Measurements from ENCODE around the gene POLE. TPM values are rescaled to one million over a fixed set of nuclear protein-coding genes. Genes with fewer than 3 reads are reported as not detected.

The POLE gene
- total and polyA plus RNA-seq, 9 of the 15 experiments (the other 6 are each of a cell fraction or from before 2014, with no cell fraction given) = 2.4 to 154 (median 49.6) TPM

DNA sequence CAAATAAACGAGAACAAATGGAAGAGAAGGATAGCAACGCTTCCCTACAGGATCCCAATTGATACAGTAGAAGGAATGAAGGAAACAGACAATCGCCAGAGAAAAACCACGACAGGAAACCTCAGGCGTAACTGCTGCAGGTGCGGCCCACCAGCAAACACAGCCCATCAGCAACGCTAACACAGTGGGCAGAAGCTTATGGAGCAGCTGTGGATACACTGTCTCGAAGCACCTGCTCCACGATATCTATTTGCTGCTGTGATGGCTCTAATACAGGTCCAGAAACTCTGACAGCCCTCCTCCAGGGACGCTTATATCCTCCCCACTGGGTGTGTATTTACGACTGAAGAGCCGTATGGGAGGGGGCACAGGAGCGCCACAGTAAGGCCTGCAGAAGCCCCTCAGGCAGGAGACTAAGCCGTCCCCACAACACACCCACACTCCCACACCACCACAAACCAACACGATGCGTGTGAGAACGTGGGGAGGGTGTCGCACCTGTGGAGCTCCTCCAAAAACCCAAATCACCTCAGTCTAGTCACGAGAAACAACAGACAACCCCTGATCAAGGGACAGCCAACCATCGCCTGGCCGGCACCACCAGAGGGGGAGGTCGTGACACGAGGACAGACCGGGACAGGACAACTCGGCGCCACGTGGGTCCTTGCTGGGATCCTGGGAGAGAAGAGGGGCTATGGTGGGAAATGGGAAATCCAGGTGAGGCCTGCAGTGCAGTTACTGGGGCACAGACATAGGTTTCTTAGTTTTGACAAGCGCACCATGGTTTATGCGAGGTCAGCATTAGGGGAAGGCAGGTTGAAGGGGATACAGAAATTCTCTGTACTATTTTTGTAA lies 24.0 kb downstream of the POLE start:
- no peaks in the 10 kb centered on the region for H3K79me2 ChIP-seq (ENCODE audit: control insufficient read depth, insufficient read depth, low read length)
- WGBS (ENCODE audit: insufficient coverage, low coverage, missing lambda C conversion rate) = 93% methylated on average over 29 of the region's 29 CpGs
- no peak for DNase-seq (ENCODE audit: extremely low read depth in 1 of 4, low spot score in 3 of 4)
- in situ Hi-C loops (cut with MboI) = no loop called here
- no peak overlapping the region for H3K9ac ChIP-seq (ENCODE audit: insufficient read depth in 1 of 2, low read depth in 2 of 2, low read length in 2 of 2)
- no peak for FAIRE-seq
- H3K4me2 ChIP-seq (ENCODE audit: insufficient read depth, low read length) = no peak overlapping the region
- no peak overlapping the region for H2AFZ ChIP-seq (ENCODE audit: low read depth, low read length)
- H3K27ac ChIP-seq (ENCODE audit: extremely low read depth, low read depth, low read length) = no peak overlapping the region
- ATAC-seq = no peak
- no TSS peak for BruUV-seq (replicated peaks)
- H3K4me3 ChIP-seq = no peak overlapping the region
- peaks cover 3% of the 10 kb centered on the region; the same call in 1 of the 2 replicates for H4K20me1 ChIP-seq (replicated peaks; ENCODE audit: control insufficient read depth, insufficient read depth, low read length)
- intact Hi-C loops (cut with micrococcal nuclease) = no loop called here
- POLR2A ChIA-PET = interaction anchor here (0.7 to 2.0 kb wide), 5 partner anchors 8 to 17 kb away, joined by 3 to 5 read pairs (median 3); no protein-coding TSS in a partner anchor
- H3K4me1 ChIP-seq (replicated peaks in 1 of 2; ENCODE audit: control insufficient read depth in 2 of 2, insufficient read depth in 2 of 2, low read length in 2 of 2) = no peaks in the 10 kb centered on the region
- no peaks in the 10 kb centered on the region for H3K27me3 ChIP-seq (ENCODE audit: control insufficient read depth in 2 of 2, insufficient read depth in 2 of 2, low read length in 2 of 2)
- peak; percentile 16; the same call in 1 of the 2 replicates for TF ChIP-seq POLR2AphosphoS5 (IDR thresholded peaks at IDR 0.05; ENCODE audit: control insufficient read depth, insufficient read depth, low read depth, low read length)
- TF ChIP-seq RBM22 (IDR thresholded peaks at IDR 0.05; ENCODE audit: low read depth, low read length, poor library complexity, severe bottlenecking) = peak; percentile 23
- no peak for TF ChIP-seq WHSC1 (IDR thresholded peaks at IDR 0.05; ENCODE audit: low read length)
- CTCF ChIA-PET (ENCODE audit: low intra/inter-chr PET ratio) = no interaction called here
- H3K9me1 ChIP-seq (ENCODE audit: control insufficient read depth, insufficient read depth, low read length) = no peaks in the 10 kb centered on the region
- no peaks in the 10 kb centered on the region for H3K9me3 ChIP-seq (replicated peaks; ENCODE audit: control insufficient read depth, insufficient read depth, low read depth, low read length)
- peaks cover 100% of the 10 kb centered on the region for H3K36me3 ChIP-seq (ENCODE audit: control insufficient read depth, insufficient read depth, low read length)

DNA sequence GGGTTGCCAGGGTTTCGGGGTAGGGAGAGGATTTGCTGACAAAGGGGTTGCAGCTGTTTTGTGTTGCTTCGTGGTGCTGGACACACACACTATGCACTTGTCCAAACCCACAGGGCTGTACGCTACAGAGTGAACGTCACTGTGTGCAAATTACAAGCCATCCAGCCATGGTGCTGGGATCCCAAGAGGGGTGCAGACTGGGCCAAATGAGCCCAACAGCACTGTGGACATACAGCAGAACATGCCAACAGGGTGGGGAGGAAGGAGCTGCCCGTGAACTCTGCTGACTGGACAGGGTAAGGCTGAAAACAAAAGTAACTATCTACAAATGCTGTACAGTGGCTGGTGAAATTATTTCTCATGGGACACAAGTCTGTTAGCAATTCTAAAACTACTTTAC lies 25.2 kb downstream of the POLE start:
- Histone ChIP-seq H3K4me1 (replicated peaks in 1 of 2; ENCODE audit: control insufficient read depth in 2 of 2, insufficient read depth in 2 of 2, low read length in 2 of 2) (no peaks in the 10 kb centered on the region), H3K79me2 (ENCODE audit: control insufficient read depth, insufficient read depth, low read length) (no peaks in the 10 kb centered on the region), H3K36me3 (ENCODE audit: control insufficient read depth, insufficient read depth, low read length) (peaks cover 100% of the 10 kb centered on the region), H3K4me2 (ENCODE audit: insufficient read depth, low read length) (no peak overlapping the region), H4K20me1 (replicated peaks; ENCODE audit: control insufficient read depth, insufficient read depth, low read length) (peaks cover 3% of the 10 kb centered on the region; the same call in 1 of the 2 replicates), H3K9me3 (replicated peaks; ENCODE audit: control insufficient read depth, insufficient read depth, low read depth, low read length) (no peaks in the 10 kb centered on the region), H3K4me3 (no peak overlapping the region), H2AFZ (ENCODE audit: low read depth, low read length) (no peak overlapping the region), H3K27ac (ENCODE audit: extremely low read depth, low read depth, low read length) (no peak overlapping the region; the same call in 2 of the 3 replicates), H3K9ac (ENCODE audit: insufficient read depth in 1 of 2, low read depth in 2 of 2, low read length in 2 of 2) (no peak overlapping the region), H3K9me1 (ENCODE audit: control insufficient read depth, insufficient read depth, low read length) (no peaks in the 10 kb centered on the region), H3K27me3 (ENCODE audit: control insufficient read depth in 2 of 2, insufficient read depth in 2 of 2, low read length in 2 of 2) (no peaks in the 10 kb centered on the region)
- POLR2A ChIA-PET = no interaction called here
- TF ChIP-seq SMAD4 (CRISPR knock-in tag; conservative IDR thresholded peaks at IDR 0.05) = no peak
- no peak for TF ChIP-seq SOX6 (IDR thresholded peaks at IDR 0.05)
- TF ChIP-seq CTBP1 (IDR thresholded peaks at IDR 0.05; ENCODE audit: borderline replicate concordance) = no peak
- no peak for TF ChIP-seq TOE1 (IDR thresholded peaks at IDR 0.05; ENCODE audit: borderline replicate concordance)
- TF ChIP-seq TOE1 (CRISPR knock-in tag; IDR thresholded peaks at IDR 0.05; ENCODE audit: borderline replicate concordance, low read depth) = no peak
- TF ChIP-seq, protein P1, sequence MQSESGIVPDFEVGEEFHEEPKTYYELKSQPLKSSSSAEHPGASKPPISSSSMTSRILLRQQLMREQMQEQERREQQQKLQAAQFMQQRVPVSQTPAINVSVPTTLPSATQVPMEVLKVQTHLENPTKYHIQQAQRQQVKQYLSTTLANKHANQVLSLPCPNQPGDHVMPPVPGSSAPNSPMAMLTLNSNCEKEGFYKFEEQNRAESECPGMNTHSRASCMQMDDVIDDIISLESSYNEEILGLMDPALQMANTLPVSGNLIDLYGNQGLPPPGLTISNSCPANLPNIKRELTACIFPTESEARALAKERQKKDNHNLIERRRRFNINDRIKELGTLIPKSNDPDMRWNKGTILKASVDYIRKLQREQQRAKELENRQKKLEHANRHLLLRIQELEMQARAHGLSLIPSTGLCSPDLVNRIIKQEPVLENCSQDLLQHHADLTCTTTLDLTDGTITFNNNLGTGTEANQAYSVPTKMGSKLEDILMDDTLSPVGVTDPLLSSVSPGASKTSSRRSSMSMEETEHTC (IDR thresholded peaks at IDR 0.05) = no peak
- TF ChIP-seq ZNF57 (CRISPR knock-in tag; IDR thresholded peaks at IDR 0.05) = no peak
- no peak for TF ChIP-seq POLR3G (IDR thresholded peaks at IDR 0.05; ENCODE audit: extremely low read depth, insufficient read length, insufficient replicate concordance)
- no peak for TF ChIP-seq SMARCA4 (IDR thresholded peaks at IDR 0.05)
- DNase-seq (ENCODE audit: extremely low read depth in 1 of 4, low spot score in 3 of 4) = no peak
- intact Hi-C loops (cut with micrococcal nuclease) = no loop called here
- no peak for ATAC-seq
- BruUV-seq (replicated peaks) = no TSS peak
- 96% methylated on average over 5 of the region's 5 CpGs for WGBS (ENCODE audit: insufficient coverage, low coverage, missing lambda C conversion rate)
- FAIRE-seq = no peak
- in situ Hi-C loops (cut with MboI) = no loop called here
- CTCF ChIA-PET (ENCODE audit: low intra/inter-chr PET ratio) = no interaction called here
